ENCODE results near the gene NPY.

The NPY gene

GRCh38 chr7:24284699-24285506 lies 913 bp downstream of the NPY start:
- H3K27me3 ChIP-seq = peaks cover 66% of the 10 kb centered on the region
- DNase-seq = no peak
- peak overlapping the region; percentile 49 for H3K4me3 ChIP-seq (ENCODE audit: low read depth, low read length)

GRCh38 chr7:24290004-24290641 lies 6.1 kb downstream of the NPY start:
- Histone ChIP-seq H3K4me3 (ENCODE audit: low read depth, low read length) (no peak overlapping the region), H3K27me3 (peaks cover 26% of the 10 kb centered on the region), H3K9me3 (no peaks in the 10 kb centered on the region), H3K4me1 (no peaks in the 10 kb centered on the region), H3K36me3 (no peaks in the 10 kb centered on the region)
- peak; percentile 53 for DNase-seq
- peak; percentile 74 for TF ChIP-seq CTCF (IDR thresholded peaks at IDR 0.05; ENCODE audit: low read depth, low read length)

More at GRCh38 chr7:24284699-24285506, 913 bp downstream of the NPY start:
- Histone ChIP-seq H3K4me1 (no peaks in the 10 kb centered on the region), H3K36me3 (no peaks in the 10 kb centered on the region), H3K9me3 (no peaks in the 10 kb centered on the region)
- TF ChIP-seq CTCF (IDR thresholded peaks at IDR 0.05; ENCODE audit: low read depth, low read length) = no peak; the same call in 1 of the 2 replicates

- H3K27me3 ChIP-seq = peaks cover 15% of the 10 kb centered on the region
Observed at GRCh38 chr7:24291271-24291670, 7.3 kb downstream of the NPY start.

GRCh38 chr7:24297362-24297761 lies 13.4 kb downstream of the NPY start:
- no peaks in the 10 kb centered on the region for H3K36me3 ChIP-seq
- H3K4me3 ChIP-seq (ENCODE audit: low read depth, low read length) = no peak overlapping the region
- no peaks in the 10 kb centered on the region; the same call in 1 of the 2 replicates for H3K4me1 ChIP-seq
- no peaks in the 10 kb centered on the region for H3K27me3 ChIP-seq
- H3K9me3 ChIP-seq = no peaks in the 10 kb centered on the region
- TF ChIP-seq CTCF (IDR thresholded peaks at IDR 0.05; ENCODE audit: low read depth, low read length) = no peak
- no peak for DNase-seq

More at GRCh38 chr7:24291271-24291670, 7.3 kb downstream of the NPY start:
- TF ChIP-seq CTCF (IDR thresholded peaks at IDR 0.05; ENCODE audit: low read depth, low read length) = no peak
- no peaks in the 10 kb centered on the region for H3K36me3 ChIP-seq
- H3K4me1 ChIP-seq = no peaks in the 10 kb centered on the region
- no peak overlapping the region for H3K4me3 ChIP-seq (ENCODE audit: low read depth, low read length)
- H3K9me3 ChIP-seq = no peaks in the 10 kb centered on the region
- DNase-seq = no peak

- no peaks in the 10 kb centered on the region for H3K36me3 ChIP-seq
- no peak overlapping the region for H3K4me3 ChIP-seq (ENCODE audit: low read depth, low read length)
- no peak for TF ChIP-seq CTCF (IDR thresholded peaks at IDR 0.05; ENCODE audit: low read depth, low read length)
- H3K9me3 ChIP-seq = no peaks in the 10 kb centered on the region
- DNase-seq = no peak
- no peaks in the 10 kb centered on the region; the same call in 1 of the 2 replicates for H3K4me1 ChIP-seq
- H3K27me3 ChIP-seq = no peaks in the 10 kb centered on the region
Observed at GRCh38 chr7:24298696-24299095, 14.7 kb downstream of the NPY start.

- Histone ChIP-seq H3K4me1 (no peaks in the 10 kb centered on the region; the same call in 1 of the 2 replicates), H3K36me3 (no peaks in the 10 kb centered on the region), H3K4me3 (ENCODE audit: low read depth, low read length) (no peak overlapping the region), H3K9me3 (no peaks in the 10 kb centered on the region), H3K27me3 (no peaks in the 10 kb centered on the region)
- no peak for TF ChIP-seq CTCF (IDR thresholded peaks at IDR 0.05; ENCODE audit: low read depth, low read length)
- no peak for DNase-seq
Observed at GRCh38 chr7:24299192-24299591, 15.2 kb downstream of the NPY start.

All from BE2C (cell line).